Stimulated activated CD4-positive, alpha-beta T cell treated with anti-CD3 and anti-CD28 coated beads, Interleukin-15, amount 100 ng/mL, for 48 hours (primary cell): ENCODE measurements around the gene XKRX.

Experiments
- DNase-seq, 2 donors: peaks; one replicate each; pipeline ENCODE4 v3.0.0-alpha.2; 2020; ENCODE audit warnings: low read depth in 2 of 2

The XKRX gene

DNA sequence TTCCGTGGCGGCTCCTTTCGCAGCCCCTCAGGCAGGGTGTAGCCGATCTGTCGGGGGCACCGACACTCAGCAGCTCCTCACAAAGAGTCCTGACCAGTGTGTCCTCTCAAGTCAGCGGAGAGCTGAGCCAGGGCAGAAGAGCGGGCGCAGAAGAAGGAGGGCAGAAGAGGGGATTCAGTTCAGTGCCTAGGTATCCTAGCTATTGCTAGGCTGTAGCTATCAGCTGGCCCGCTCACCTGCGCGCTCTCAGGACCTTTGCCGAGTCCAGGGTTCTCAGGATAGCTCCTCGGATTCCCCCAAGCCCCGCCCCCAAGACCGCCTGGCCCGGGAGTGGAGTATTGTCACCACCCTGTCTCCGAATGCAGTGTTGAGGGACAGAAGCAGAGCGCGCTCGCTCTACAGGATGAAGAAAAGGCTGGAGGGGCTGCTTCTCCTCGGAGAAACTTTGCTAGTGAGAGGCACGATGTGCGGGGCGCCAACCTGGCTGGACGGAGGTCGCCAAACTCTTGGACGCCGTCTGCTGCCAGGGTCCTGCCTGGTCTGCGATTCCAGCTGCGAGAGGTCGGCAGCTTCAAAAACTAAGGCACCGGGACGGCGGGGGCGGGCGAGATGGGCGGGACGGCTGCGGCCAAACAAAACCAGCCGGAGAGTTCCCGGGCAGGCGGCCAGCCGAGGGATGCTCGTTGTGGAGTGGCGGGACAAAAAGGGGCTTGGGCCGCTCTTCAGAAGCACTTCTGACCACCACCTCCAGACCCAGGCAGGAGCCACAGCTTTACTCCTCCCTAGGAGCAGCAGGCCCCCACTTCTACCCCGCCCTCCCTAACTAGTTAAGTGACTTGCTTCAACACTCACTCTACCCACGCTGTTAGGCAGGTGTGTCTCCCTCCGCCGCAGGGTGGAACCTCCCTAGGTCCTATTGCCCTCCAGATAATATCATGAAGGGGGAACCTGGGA, at the start of gene XKRX:
Gene XKRX, minus strand, starts transcription at position 258 of the 954 bp plus-strand sequence. CDS start 613 bp downstream, outside the sequence.
- DNase-seq, result peak; percentile 19 to 41

DNA sequence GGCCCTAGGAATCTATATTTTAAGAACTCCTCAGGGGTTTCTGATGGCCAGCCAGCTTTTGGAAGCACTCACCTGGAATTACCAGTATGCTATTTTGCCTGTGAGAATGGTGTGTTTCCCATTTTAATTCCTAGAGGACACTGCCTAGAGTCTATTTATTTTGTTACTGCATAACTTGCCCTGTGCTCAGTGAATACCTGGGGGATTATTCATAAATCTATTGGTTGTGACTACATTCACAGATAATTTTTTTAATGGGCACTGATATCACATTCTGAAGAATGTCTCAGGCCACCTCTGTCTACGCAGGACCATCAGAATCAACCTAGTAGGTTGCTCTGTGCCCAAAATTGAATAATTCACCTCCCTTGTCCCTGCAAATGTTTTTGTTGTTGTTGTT, 47.5 kb upstream of the XKRX start:
- DNase-seq, result no peak

DNA sequence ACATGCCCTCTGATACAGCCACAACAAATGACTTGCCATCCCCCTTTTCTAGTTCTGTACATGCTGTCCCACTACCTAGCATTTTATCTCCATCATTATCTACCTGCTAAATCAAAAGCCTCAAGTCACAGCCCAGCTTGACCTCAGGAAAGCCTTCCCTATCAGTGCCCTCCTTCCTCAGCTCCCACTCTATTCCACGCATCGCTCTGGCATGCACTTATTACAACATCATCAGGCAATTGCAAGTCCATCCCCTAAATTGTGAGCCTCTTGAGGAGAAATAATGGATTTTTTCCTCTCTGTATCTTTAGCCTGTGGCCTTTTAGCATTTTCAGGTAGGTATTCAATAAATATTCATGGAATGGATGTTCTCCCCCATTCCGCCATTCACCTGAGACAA, 46.5 kb upstream of the XKRX start:
- DNase-seq, result no peak

- DNase-seq, result no peak
These were observed 44.7 kb upstream of the XKRX start for GRCh38 chrX:100973411-100973810.

DNA sequence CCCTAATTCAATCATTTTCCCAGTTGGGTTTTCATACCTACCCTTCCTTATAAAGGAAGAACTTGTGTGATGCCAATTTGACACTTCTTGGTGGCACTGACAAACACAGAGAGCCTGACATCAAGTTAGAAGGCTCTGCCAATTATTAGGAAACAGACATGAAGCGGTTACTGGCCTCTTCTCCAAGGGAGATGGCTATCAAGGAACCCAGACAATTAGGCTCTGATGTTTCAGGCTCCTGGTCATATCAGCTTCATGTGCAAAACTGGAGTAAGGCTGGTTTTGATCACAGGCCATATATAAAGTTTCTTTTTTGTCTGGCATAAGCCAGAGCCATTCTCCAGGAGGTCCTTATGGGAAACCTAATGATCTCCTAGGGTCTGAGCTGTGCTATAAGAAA, 41.2 kb upstream of the XKRX start:
- no peak for DNase-seq

- DNase-seq, result no peak
These were observed 40.7 kb upstream of the XKRX start, which contains the start of gene ARL13A for GRCh38 chrX:100969408-100969807. Gene ARL13A (plus strand): TSS chrX:100969708. CDS start chrX:100973690, 3,982 bp downstream.

DNA sequence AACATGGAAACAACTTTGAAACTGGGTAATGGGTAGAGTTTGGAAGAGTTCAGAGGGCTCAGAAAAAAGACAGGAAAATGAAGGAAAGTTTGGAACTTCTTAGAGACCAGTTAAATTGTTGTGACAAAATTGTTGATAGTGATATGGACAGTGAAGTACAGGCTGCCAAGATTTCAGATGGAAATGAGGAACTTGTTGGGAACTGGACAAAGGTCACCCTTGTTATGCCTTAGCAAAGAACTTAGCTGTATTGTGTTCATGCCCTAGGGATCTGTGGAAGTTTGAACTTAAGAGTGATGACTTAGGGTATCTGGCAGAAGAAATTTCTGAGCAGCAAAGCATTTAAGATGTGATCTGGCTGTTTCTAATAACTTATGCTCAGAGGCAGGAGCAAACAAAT, 35.6 kb upstream of the XKRX start:
- no peak for DNase-seq

- no peak for DNase-seq
These were observed 34.1 kb upstream of the XKRX start for GRCh38 chrX:100962811-100963210.

DNA sequence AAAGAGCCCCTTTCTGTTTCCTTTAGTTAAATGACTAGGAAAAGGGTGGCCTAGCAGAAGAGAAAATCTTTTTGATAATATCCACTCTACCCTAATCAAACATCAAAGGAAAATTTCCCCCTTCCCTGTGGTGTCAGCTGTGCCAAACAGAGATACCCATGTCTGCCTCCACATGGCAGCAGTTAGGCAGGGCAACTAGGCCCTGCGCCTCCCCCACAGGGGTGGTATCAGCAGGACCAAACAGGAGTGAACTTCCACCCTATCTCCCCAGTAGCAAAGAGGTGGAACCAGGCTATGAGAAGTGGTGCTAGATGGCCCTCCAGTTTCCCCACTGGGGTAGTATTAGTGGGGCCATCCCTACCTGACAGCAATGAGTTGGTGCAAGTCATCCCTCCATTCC, 19.8 kb upstream of the XKRX start:
- no peak for DNase-seq

- DNase-seq, result no peak
These were observed 17.7 kb upstream of the XKRX start for GRCh38 chrX:100946299-100946927.

DNA sequence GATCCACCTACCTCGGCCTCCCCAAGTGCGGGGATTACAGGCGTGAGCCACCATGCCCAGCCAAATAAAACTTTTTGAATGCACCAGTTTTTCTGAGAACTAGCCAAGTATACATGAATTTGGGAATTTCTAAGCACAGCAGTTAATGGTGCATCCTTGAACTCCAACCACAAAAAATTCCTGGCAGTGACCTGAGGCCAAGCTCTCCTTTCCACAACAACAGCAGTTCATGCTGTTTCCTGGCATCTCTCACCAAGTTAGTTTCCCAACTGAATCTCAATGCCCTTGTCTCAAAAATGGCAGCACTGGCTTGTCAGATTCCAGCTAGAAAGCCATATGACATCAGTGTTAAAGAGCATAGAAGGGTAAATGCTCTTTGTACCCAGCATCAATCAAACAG, 15.9 kb upstream of the XKRX start:
- no peak for DNase-seq

DNA sequence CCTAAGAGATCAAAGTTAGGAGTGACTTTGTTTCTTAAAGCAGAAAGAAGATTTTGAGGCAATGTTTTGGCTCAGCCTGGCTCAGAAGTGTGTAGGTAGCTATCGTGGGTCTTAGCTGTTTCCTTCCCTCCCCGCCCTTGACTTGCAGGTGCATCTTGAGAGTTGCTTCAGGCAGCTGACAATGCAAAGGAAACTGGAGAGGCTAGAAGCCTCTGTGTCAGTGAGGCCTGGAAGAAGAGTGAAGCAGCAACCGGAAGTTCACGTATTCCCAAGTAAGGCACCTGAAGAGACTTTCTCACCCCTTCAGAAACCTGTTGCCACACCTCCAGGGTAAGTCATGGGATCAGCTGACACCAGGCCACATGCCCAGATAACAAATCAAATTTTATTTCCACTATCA, 10.6 kb upstream of the XKRX start:
- DNase-seq, result no peak

DNA sequence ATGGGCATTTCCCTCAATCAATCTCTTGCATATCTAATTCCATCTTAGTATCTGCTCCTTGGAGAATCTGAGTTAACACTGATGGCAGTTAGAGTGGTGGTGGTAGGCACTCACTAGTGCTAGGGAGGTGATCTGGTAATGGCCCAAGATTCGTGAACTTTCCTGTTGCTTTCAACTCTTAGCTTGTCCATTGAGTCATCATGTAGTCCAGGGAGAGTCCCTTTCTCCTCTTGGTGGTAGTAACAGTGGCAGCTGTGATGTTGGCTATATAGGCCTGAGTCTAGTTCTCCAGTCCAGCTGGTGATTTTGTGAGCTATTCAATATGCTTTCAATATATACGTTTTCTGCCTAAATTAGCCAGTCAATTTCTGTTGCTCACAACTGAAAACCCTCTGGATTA, 7.0 kb upstream of the XKRX start:
- no peak for DNase-seq

DNA sequence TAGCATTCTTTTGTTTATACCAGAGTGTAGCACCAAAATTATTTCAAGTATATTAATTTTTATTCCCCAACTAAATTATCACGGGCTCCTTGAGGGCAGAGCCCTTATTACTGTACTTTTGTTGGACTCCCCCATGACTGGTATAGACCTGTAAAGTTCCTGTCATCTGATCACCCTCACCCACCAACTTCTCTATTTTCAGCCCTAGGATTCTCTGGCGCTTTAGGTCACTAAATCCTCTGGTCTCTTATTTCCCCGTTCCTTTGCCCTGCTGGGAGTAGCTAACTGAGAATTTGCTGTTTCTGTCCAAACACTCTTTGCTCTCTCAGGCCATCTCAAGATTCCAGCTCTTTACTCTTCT, 3.2 kb upstream of the XKRX start:
- DNase-seq, result no peak

DNA sequence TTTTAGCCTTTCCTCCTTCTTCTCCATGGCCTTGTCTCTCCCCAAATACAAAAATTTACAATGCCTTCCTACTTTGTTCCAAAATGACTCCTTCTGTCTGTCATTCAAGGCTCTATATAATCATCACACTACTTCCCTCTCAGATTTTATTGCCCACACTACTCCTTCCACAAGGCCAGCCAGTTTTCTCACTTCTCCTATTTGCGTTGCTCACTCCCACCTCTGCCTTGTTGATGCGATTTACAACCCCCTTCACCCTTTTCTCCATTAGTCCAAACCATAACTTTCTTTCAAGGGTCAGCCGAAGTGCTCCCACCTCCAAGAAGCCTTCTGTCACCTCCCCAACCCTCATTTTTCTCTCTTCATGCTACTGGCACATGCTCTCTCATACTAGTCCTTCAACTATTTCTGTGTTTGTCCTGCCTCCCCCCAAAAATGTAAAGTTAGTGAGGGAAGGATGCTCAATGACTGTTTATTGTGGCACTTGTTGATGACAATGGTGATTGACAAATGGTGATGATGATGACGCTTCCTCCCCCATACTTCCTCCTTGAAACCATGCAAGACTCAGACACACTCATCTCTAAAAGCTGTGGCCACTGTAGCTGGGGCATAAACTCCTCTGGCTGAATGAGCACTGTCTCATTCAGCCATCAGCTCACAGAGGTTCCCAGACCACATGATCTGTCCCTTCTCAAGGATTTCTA, 2.7 kb upstream of the XKRX start:
- peak in 1 of 2 donors; percentile 25 for DNase-seq

DNA sequence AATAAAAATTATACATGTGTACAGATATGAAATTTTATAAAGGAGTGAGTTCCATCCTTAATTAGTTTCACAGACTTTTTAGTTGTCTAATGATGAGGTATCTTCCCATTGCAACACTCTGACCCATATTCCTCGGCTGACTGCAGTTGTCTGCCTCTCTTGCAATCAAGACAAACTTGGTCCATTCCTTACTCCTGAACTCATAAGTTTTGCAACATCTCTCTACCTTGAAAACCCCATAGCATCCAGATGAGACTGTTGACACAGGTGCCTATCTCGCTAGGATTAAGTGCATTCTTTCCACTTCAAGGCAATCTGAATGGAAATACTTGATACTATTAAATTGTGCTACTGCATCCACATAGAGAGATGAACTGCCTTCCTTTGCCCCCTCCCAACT, 2.3 kb downstream of the XKRX start:
- no peak for DNase-seq

DNA sequence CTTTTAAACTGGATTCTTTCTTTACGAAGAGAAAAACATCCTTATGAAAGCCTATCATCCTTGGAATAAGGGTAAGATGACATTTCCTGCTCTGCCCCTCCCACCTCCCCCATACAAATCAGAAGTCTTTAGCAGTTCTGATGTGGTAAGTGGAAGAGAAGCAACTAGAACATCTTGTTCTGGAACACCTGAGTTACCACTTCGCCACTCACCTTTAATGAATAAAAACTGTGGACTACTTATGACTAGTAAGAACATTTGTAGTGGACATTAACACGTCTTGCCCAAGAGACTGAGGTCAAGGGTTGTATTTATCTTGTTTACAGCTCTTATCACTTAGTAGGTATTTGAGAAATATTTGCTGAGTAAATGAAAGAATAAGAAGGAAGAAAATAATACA, 4.3 kb downstream of the XKRX start:
- DNase-seq, result no peak

- no peak for DNase-seq
These were observed 13.2 kb downstream of the XKRX start for GRCh38 chrX:100915562-100915961.

GRCh38 chrX:100913111-100913510, 15.6 kb downstream of the XKRX start:
- DNase-seq, result no peak

GRCh38 chrX:100911731-100912130, 17.0 kb downstream of the XKRX start:
- no peak for DNase-seq

DNA sequence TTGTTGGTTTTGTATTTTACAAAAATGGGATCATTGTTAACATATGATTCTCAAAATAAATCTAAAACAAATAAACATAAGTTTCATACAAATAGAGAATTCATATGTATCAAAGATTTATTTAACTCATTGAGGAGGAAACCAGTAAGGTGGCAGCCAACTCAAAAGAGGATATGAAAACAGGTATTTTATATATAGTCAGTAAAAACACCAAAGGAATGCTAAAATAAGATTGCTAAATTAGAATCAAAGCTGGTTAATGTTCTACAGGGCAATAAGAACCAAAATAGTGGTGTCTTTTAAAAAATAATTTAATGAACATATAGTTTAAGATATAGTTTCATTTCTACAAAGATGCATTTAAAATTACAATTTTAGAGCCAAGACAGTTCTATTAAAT, 23.1 kb downstream of the XKRX start:
- no peak for DNase-seq

- DNase-seq, result no peak
These were observed 24.3 kb downstream of the XKRX start for GRCh38 chrX:100904433-100904832.
